ENCODE data around the gene MFGE8. TPM values are rescaled to one million over a fixed set of nuclear protein-coding genes. Genes with fewer than 3 reads are reported as not detected.
A peak's percentile ranks its signal among the peaks of the same experiment; 100 is the strongest.
"Not testable (repeated sequence)": the region's sequence is repeated elsewhere in the genome, so short reads cannot be mapped to it uniquely, and the experiment has no call there.

Gene MFGE8
- total and polyA plus RNA-seq, 9 of the 15 experiments (the other 6 are each of a cell fraction or from before 2014, with no cell fraction given): 2.3 to 142 (median 62.3) TPM

DNA sequence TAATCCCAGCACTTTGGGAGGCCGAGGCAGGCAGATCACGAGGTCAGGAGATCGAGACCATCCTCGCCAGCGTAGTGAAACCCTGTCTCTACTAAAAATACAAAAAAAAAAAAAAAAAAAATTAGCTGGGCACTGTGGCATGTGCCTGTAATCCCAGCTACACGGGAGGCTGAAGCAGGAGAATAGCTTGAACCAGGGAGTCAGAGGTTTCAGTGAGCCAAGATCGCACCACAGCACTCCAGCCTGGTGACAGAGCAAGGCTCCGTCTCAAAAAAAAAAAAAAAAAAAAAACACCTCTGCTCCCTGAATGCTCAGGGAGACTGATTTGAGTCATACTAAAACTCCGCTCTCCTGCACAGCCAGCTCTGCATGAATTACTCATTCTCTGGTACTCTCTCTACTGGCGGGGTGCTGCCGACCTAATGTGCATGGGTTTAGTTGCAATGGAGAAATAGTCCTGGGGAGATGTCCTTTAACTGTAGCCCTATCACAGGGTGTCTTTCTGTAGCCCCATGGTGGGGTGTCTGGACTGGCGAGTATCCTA, 7.8 kb upstream of the MFGE8 start:
- H3K9ac ChIP-seq (ENCODE audit: insufficient read depth in 1 of 2, low read depth in 2 of 2, low read length in 2 of 2); H3K9me3 ChIP-seq (replicated peaks; ENCODE audit: control insufficient read depth, insufficient read depth, low read depth, low read length); H3K27me3 ChIP-seq (ENCODE audit: control insufficient read depth in 2 of 2, insufficient read depth in 2 of 2, low read length in 2 of 2); H3K9me1 ChIP-seq (ENCODE audit: control insufficient read depth, insufficient read depth, low read length); H3K4me3 ChIP-seq; FAIRE-seq; BruUV-seq (replicated peaks); DNase-seq (ENCODE audit: extremely low read depth in 1 of 4, low spot score in 3 of 4); in situ Hi-C loops (cut with MboI); CTCF ChIA-PET (ENCODE audit: low intra/inter-chr PET ratio); H4K20me1 ChIP-seq (replicated peaks; ENCODE audit: control insufficient read depth, insufficient read depth, low read length); intact Hi-C loops (cut with micrococcal nuclease); H3K36me3 ChIP-seq (ENCODE audit: control insufficient read depth, insufficient read depth, low read length); H3K79me2 ChIP-seq (ENCODE audit: control insufficient read depth, insufficient read depth, low read length): not testable (repeated sequence)
- POLR2A ChIA-PET: interaction anchor here (0.9 to 2.3 kb wide), 5 partner anchors 9 to 68 kb away, joined by 3 to 7 read pairs (median 3); no protein-coding TSS in a partner anchor
- peak; percentile 14; the same call in 2 of the 3 replicates for ATAC-seq
- peak overlapping the region; percentile 90 for H2AFZ ChIP-seq (ENCODE audit: low read depth, low read length)
- peak overlapping the region; percentile 43; the same call in 2 of the 3 replicates for H3K27ac ChIP-seq (ENCODE audit: extremely low read depth, low read depth, low read length)
- H3K4me2 ChIP-seq (ENCODE audit: insufficient read depth, low read length): peak overlapping the region; percentile 44; the same call in 1 of the 2 replicates
- H3K4me1 ChIP-seq (replicated peaks in 1 of 2; ENCODE audit: control insufficient read depth in 2 of 2, insufficient read depth in 2 of 2, low read length in 2 of 2): peaks cover 15 to 27% of the 10 kb centered on the region in 2 experiments
- 64% methylated on average over 12 of the region's 12 CpGs for WGBS (ENCODE audit: insufficient coverage, low coverage, missing lambda C conversion rate)
- peak; percentile 52; the same call in 1 of the 2 replicates for TF ChIP-seq ZNF384 (IDR thresholded peaks at IDR 0.05; ENCODE audit: low read depth, low read length)
- peak; percentile 27; the same call in 1 of the 2 replicates for TF ChIP-seq ATF7 (IDR thresholded peaks at IDR 0.05)
- TF ChIP-seq, protein P1, sequence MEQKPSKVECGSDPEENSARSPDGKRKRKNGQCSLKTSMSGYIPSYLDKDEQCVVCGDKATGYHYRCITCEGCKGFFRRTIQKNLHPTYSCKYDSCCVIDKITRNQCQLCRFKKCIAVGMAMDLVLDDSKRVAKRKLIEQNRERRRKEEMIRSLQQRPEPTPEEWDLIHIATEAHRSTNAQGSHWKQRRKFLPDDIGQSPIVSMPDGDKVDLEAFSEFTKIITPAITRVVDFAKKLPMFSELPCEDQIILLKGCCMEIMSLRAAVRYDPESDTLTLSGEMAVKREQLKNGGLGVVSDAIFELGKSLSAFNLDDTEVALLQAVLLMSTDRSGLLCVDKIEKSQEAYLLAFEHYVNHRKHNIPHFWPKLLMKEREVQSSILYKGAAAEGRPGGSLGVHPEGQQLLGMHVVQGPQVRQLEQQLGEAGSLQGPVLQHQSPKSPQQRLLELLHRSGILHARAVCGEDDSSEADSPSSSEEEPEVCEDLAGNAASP (IDR thresholded peaks at IDR 0.05): 0 out of 2 replicates have a peak, but pooled peaks have one; percentile 17
- TF ChIP-seq RCOR1 (IDR thresholded peaks at IDR 0.05; ENCODE audit: borderline replicate concordance in 1 of 2, low read depth in 2 of 2, low read length in 2 of 2): 0 out of 4 replicates have a peak, but pooled peaks of 1 of the 2 experiments have one; percentile 2
- TF ChIP-seq, protein P2, sequence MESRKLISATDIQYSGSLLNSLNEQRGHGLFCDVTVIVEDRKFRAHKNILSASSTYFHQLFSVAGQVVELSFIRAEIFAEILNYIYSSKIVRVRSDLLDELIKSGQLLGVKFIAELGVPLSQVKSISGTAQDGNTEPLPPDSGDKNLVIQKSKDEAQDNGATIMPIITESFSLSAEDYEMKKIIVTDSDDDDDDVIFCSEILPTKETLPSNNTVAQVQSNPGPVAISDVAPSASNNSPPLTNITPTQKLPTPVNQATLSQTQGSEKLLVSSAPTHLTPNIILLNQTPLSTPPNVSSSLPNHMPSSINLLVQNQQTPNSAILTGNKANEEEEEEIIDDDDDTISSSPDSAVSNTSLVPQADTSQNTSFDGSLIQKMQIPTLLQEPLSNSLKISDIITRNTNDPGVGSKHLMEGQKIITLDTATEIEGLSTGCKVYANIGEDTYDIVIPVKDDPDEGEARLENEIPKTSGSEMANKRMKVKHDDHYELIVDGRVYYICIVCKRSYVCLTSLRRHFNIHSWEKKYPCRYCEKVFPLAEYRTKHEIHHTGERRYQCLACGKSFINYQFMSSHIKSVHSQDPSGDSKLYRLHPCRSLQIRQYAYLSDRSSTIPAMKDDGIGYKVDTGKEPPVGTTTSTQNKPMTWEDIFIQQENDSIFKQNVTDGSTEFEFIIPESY (CRISPR knock-in tag; IDR thresholded peaks at IDR 0.05): peak; percentile 87

Data from K562 (cell line).